Hepatocyte (in vitro differentiated cells): ENCODE measurements around the gene ZFR2.

ENCODE experiments used
- EZH2 ChIP-seq: fragments of 200-600 bp; sonication (generic); IDR thresholded peaks from 2 replicates; pipeline ENCODE4 v1.6.1; 2016; ENCODE audit warnings: antibody characterized with exemption, mild to moderate bottlenecking, borderline replicate concordance
- EZH2phosphoT487 ChIP-seq: fragments of 200-600 bp; sonication (generic); IDR thresholded peaks from one replicate; pipeline ENCODE4 v1.6.1; 2018; ENCODE audit warnings: antibody characterized with exemption, mild to moderate bottlenecking, low read depth, moderate library complexity; ENCODE audit not compliant: unreplicated experiment, severe bottlenecking
- TF ChIP-seq, protein P1 (sequence below): fragments of 200-600 bp; sonication (generic); IDR thresholded peaks from 2 replicates; pipeline ENCODE4 v1.5.1; 2016; ENCODE audit warnings: antibody characterized with exemption, mild to moderate bottlenecking; ENCODE audit not compliant: poor library complexity

GRCh38 chr19:3832001-3832400 is 36.8 kb downstream of the ZFR2 start:
- TF ChIP-seq EZH2phosphoT487 (no peak), EZH2 (no peak)
- TF ChIP-seq, protein P1, sequence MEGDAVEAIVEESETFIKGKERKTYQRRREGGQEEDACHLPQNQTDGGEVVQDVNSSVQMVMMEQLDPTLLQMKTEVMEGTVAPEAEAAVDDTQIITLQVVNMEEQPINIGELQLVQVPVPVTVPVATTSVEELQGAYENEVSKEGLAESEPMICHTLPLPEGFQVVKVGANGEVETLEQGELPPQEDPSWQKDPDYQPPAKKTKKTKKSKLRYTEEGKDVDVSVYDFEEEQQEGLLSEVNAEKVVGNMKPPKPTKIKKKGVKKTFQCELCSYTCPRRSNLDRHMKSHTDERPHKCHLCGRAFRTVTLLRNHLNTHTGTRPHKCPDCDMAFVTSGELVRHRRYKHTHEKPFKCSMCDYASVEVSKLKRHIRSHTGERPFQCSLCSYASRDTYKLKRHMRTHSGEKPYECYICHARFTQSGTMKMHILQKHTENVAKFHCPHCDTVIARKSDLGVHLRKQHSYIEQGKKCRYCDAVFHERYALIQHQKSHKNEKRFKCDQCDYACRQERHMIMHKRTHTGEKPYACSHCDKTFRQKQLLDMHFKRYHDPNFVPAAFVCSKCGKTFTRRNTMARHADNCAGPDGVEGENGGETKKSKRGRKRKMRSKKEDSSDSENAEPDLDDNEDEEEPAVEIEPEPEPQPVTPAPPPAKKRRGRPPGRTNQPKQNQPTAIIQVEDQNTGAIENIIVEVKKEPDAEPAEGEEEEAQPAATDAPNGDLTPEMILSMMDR, result no peak
